MCF 10A (cell line): Measurements from ENCODE around the gene ATP2A1. TPM values are rescaled to one million over a fixed set of nuclear protein-coding genes. Genes with fewer than 3 reads are reported as not detected.

ENCODE experiments used
- BruUV-seq: library from RNA; stranded (reverse); fragments of 400-500 nt; replicated peaks from 2 replicates; lab custom pipeline; 2021; lab: Mats Ljungman, UMichigan
- CTCF ChIA-PET: fragments of 300-600 bp; sonication (Branson Sonifier 250); formaldehyde crosslinking; extraction: SDS; loops from one replicate; lab custom pipeline; 2021; ENCODE audit warnings: antibody characterized with exemption, inconsistent platforms; lab: Yijun Ruan, JAX
- POLR2A ChIA-PET: fragments of 300-600, 350-650 bp; sonication (Branson Sonifier 250); formaldehyde crosslinking; extraction: SDS; loops from one replicate; lab custom pipeline; 2020; ENCODE audit warnings: antibody characterized with exemption, inconsistent platforms; lab: Yijun Ruan, JAX
- DNase-seq: peaks from one replicate; pipeline ENCODE4 v3.0.0-alpha.2; 2018; ENCODE audit not compliant: unreplicated experiment
- H3K27ac Mint-ChIP-seq: one replicate; pipeline ENCODE4 v1.8.0; 2022; ENCODE audit warnings: mild to moderate bottlenecking, low read depth, mixed read lengths; ENCODE audit not compliant: unreplicated experiment
- H3K27me3 Mint-ChIP-seq: one replicate; pipeline ENCODE4 v1.8.0; 2022; ENCODE audit warnings: mixed read lengths; ENCODE audit not compliant: insufficient read depth, unreplicated experiment
- H3K36me3 Mint-ChIP-seq: one replicate; pipeline ENCODE4 v1.8.0; 2022; ENCODE audit warnings: mild to moderate bottlenecking, moderate library complexity, mixed read lengths; ENCODE audit not compliant: insufficient read depth, unreplicated experiment
- H3K4me1 Mint-ChIP-seq: one replicate; pipeline ENCODE4 v1.8.0; 2022; ENCODE audit warnings: mixed read lengths; ENCODE audit not compliant: insufficient read depth, unreplicated experiment
- H3K4me3 Mint-ChIP-seq: one replicate; pipeline ENCODE4 v1.8.0; 2022; ENCODE audit warnings: mild to moderate bottlenecking, moderate library complexity, mixed read lengths; ENCODE audit not compliant: unreplicated experiment
- H3K9me3 Mint-ChIP-seq: one replicate; pipeline ENCODE4 v1.8.0; 2022; ENCODE audit warnings: mixed read lengths; ENCODE audit not compliant: unreplicated experiment
- CTCF ChIP-seq: fragments of 200-600 bp; IDR thresholded peaks from one replicate; pipeline ENCODE4 v1.8.0; 2022; ENCODE audit warnings: antibody characterized with exemption, mild to moderate bottlenecking; ENCODE audit not compliant: unreplicated experiment
- intact Hi-C: fragments of 100-400 bp; cut with micrococcal nuclease; formaldehyde crosslinking; loops from 2 replicates; pipeline ENCODE4 v1.14.1; 2022
- total RNA-seq: library from RNA; stranded (reverse); gene quantifications from 2 replicates; pipeline ENCODE4 v1.2.3, GENCODE V29; 2022

Gene ATP2A1
- total RNA-seq, 1 experiment from 2014 or later = 0.23 TPM

GRCh38 chr16:28875134-28876018 lies 2.9 kb upstream of the ATP2A1 start:
- intact Hi-C loops = loop anchor here (5.0 kb wide), 1 partner anchor 328 kb away; no protein-coding TSS in a partner anchor
- Mint-ChIP-seq H3K4me3 (no peak overlapping the region), H3K9me3 (no peaks in the 10 kb centered on the region), H3K36me3 (peaks cover 10% of the 10 kb centered on the region), H3K4me1 (no peaks in the 10 kb centered on the region), H3K27ac (no peak overlapping the region), H3K27me3 (no peaks in the 10 kb centered on the region)
- ChIA-PET POLR2A (interaction anchor here (0.6 to 1.7 kb wide), 3 partner anchors 12 to 1180 kb away, joined by 3 to 7 read pairs (median 3); partner anchors contain the start of gene SH2B1), CTCF (interaction anchor here (0.6 to 3.3 kb wide), 6 partner anchors 10 to 345 kb away, joined by 3 to 23 read pairs (median 3); no protein-coding TSS in a partner anchor)
- DNase-seq = no peak
- BruUV-seq = no TSS peak
- TF ChIP-seq CTCF = no peak

GRCh38 chr16:28876019-28876659 lies 2.1 kb upstream of the ATP2A1 start:
- intact Hi-C loops = loop anchor here (5.0 kb wide), 1 partner anchor 329 kb away; no protein-coding TSS in a partner anchor
- Mint-ChIP-seq H3K36me3 (peaks cover 2% of the 10 kb centered on the region), H3K27ac (no peak overlapping the region), H3K27me3 (no peaks in the 10 kb centered on the region), H3K4me1 (no peaks in the 10 kb centered on the region), H3K9me3 (no peaks in the 10 kb centered on the region), H3K4me3 (no peak overlapping the region)
- ChIA-PET POLR2A (interaction anchor here (0.6 to 1.7 kb wide), 2 partner anchors 12 to 1180 kb away, joined by 3 to 7 read pairs; partner anchors contain the start of gene SH2B1), CTCF (interaction anchor here (0.5 kb wide), 1 partner anchor 52 kb away, joined by 7 read pairs; no protein-coding TSS in a partner anchor)
- no TSS peak for BruUV-seq
- no peak for TF ChIP-seq CTCF
- no peak for DNase-seq

GRCh38 chr16:28876973-28877654 lies 1.2 kb upstream of the ATP2A1 start:
- intact Hi-C loops = loop anchor here (5.0 kb wide), 1 partner anchor 330 kb away; no protein-coding TSS in a partner anchor
- no peaks in the 10 kb centered on the region for H3K9me3 Mint-ChIP-seq
- no peak overlapping the region for H3K27ac Mint-ChIP-seq
- no peak overlapping the region for H3K4me3 Mint-ChIP-seq
- DNase-seq = no peak
- no peaks in the 10 kb centered on the region for H3K27me3 Mint-ChIP-seq
- POLR2A ChIA-PET = no interaction called here
- H3K4me1 Mint-ChIP-seq = no peaks in the 10 kb centered on the region
- TF ChIP-seq CTCF = no peak
- BruUV-seq = no TSS peak
- CTCF ChIA-PET = no interaction called here
- no peaks in the 10 kb centered on the region for H3K36me3 Mint-ChIP-seq
